Measurements from ENCODE around the gene IPO5. TPM values are rescaled to one million over a fixed set of nuclear protein-coding genes. Genes with fewer than 3 reads are reported as not detected.

Gene IPO5
- total RNA-seq, 1 donor from 2014 or later: 727 TPM

GRCh38 chr13:97975848-97976609 lies 22.6 kb downstream of the IPO5 start:
- TF ChIP-seq EZH2phosphoT487 (IDR thresholded peaks at IDR 0.05): no peak
- TF ChIP-seq CTCF (IDR thresholded peaks at IDR 0.05): no peak
- TF ChIP-seq EZH2 (IDR thresholded peaks at IDR 0.05): no peak
- H3K4me2 ChIP-seq: peak overlapping the region; percentile 91

GRCh38 chr13:97976610-97977521 lies 23.4 kb downstream of the IPO5 start:
- no peak for DNase-seq (ENCODE audit: low spot score)
- H3K4me3 ChIP-seq: peak overlapping the region; percentile 86
- no peaks in the 10 kb centered on the region for H3K27me3 ChIP-seq
- H3K9me3 ChIP-seq (ENCODE audit: low read depth): no peaks in the 10 kb centered on the region
- peaks cover 51% of the 10 kb centered on the region for H3K79me2 ChIP-seq (ENCODE audit: low read depth)
- Mint-ChIP-seq H3K4me1 (peaks cover 35% of the 10 kb centered on the region), H3K4me3 (peak overlapping the region; percentile 95), H3K27me3 (ENCODE audit: insufficient read depth, low read depth) (peaks cover 2% of the 10 kb centered on the region), H3K9me3 (no peaks in the 10 kb centered on the region), H3K36me3 (no peaks in the 10 kb centered on the region), H3K27ac (peak overlapping the region; percentile 77)
- H4K20me1 ChIP-seq (ENCODE audit: low read depth): peaks cover 33% of the 10 kb centered on the region
- peak overlapping the region; percentile 87 for H3K9ac ChIP-seq
- H3K27ac ChIP-seq: peak overlapping the region; percentile 95
- TF ChIP-seq CTCF (IDR thresholded peaks at IDR 0.05) (no peak), EZH2 (IDR thresholded peaks at IDR 0.05) (no peak), EZH2phosphoT487 (IDR thresholded peaks at IDR 0.05) (no peak)
- H2AFZ ChIP-seq (replicated peaks): no peak overlapping the region
- H3K36me3 ChIP-seq: peaks cover 9% of the 10 kb centered on the region
- H3K4me2 ChIP-seq: peak overlapping the region; percentile 92
- H3F3A ChIP-seq (ENCODE audit: low read depth): peaks cover 37% of the 10 kb centered on the region
- peaks cover 11% of the 10 kb centered on the region for H3K4me1 ChIP-seq

More at GRCh38 chr13:97975848-97976609, 22.6 kb downstream of the IPO5 start:
- peaks cover 2% of the 10 kb centered on the region for H3K27me3 Mint-ChIP-seq (ENCODE audit: insufficient read depth, low read depth)
- peaks cover 43% of the 10 kb centered on the region for H3K79me2 ChIP-seq (ENCODE audit: low read depth)
- H3K36me3 Mint-ChIP-seq: no peaks in the 10 kb centered on the region
- H3K9me3 ChIP-seq (ENCODE audit: low read depth): no peaks in the 10 kb centered on the region
- H3K27ac Mint-ChIP-seq: peak overlapping the region; percentile 95
- peaks cover 27% of the 10 kb centered on the region for H3K4me1 Mint-ChIP-seq
- H4K20me1 ChIP-seq (ENCODE audit: low read depth): peaks cover 24% of the 10 kb centered on the region
- H3K36me3 ChIP-seq: peaks cover 8% of the 10 kb centered on the region
- peaks cover 37% of the 10 kb centered on the region for H3F3A ChIP-seq (ENCODE audit: low read depth)
- DNase-seq (ENCODE audit: low spot score): peak; percentile 99
- H3K27me3 ChIP-seq: no peaks in the 10 kb centered on the region
- peak overlapping the region; percentile 94 for H3K4me3 Mint-ChIP-seq
- peak overlapping the region; percentile 86 for H3K4me3 ChIP-seq
- peaks cover 11% of the 10 kb centered on the region for H3K4me1 ChIP-seq
- H3K9me3 Mint-ChIP-seq: no peaks in the 10 kb centered on the region
- peak overlapping the region; percentile 93 for H2AFZ ChIP-seq (replicated peaks)
- peak overlapping the region; percentile 97 for H3K27ac ChIP-seq
- peak overlapping the region; percentile 93 for H3K9ac ChIP-seq

GRCh38 chr13:97977982-97978381 lies 24.5 kb downstream of the IPO5 start:
- H3K4me2 ChIP-seq: peak overlapping the region; percentile 92
- no peaks in the 10 kb centered on the region for H3K9me3 ChIP-seq (ENCODE audit: low read depth)
- H3K4me1 Mint-ChIP-seq: peaks cover 35% of the 10 kb centered on the region
- H3K27ac ChIP-seq: peak overlapping the region; percentile 95
- H3K4me3 Mint-ChIP-seq: peak overlapping the region; percentile 95
- H4K20me1 ChIP-seq (ENCODE audit: low read depth): peaks cover 37% of the 10 kb centered on the region
- H3K27me3 ChIP-seq: no peaks in the 10 kb centered on the region
- H3K27ac Mint-ChIP-seq: peak overlapping the region; percentile 62
- H3F3A ChIP-seq (ENCODE audit: low read depth): peaks cover 34% of the 10 kb centered on the region
- peaks cover 11% of the 10 kb centered on the region for H3K4me1 ChIP-seq
- no peak overlapping the region for H2AFZ ChIP-seq (replicated peaks)
- peaks cover 20% of the 10 kb centered on the region for H3K36me3 ChIP-seq
- DNase-seq (ENCODE audit: low spot score): no peak
- no peaks in the 10 kb centered on the region for H3K9me3 Mint-ChIP-seq
- TF ChIP-seq CTCF (IDR thresholded peaks at IDR 0.05): no peak
- TF ChIP-seq EZH2phosphoT487 (IDR thresholded peaks at IDR 0.05): no peak
- no peak for TF ChIP-seq EZH2 (IDR thresholded peaks at IDR 0.05)
- H3K36me3 Mint-ChIP-seq: peaks cover 4% of the 10 kb centered on the region
- peak overlapping the region; percentile 87 for H3K9ac ChIP-seq
- peaks cover 62% of the 10 kb centered on the region for H3K79me2 ChIP-seq (ENCODE audit: low read depth)
- H3K27me3 Mint-ChIP-seq (ENCODE audit: insufficient read depth, low read depth): peaks cover 2% of the 10 kb centered on the region
- peak overlapping the region; percentile 86 for H3K4me3 ChIP-seq

Measured in neural progenitor cell (in vitro differentiated cells).